Stimulated activated CD4-positive, alpha-beta T cell treated with anti-CD3 and anti-CD28 coated beads, Interleukin-12 subunit alpha, Interleukin-12 subunit beta, amount 100 ng/mL, for 48 hours (primary cell): ENCODE measurements around the gene KAZN.

Experiments
- DNase-seq, 3 donors: peaks; one replicate each; pipeline ENCODE4 v3.0.0-alpha.2; 2020; ENCODE audit warnings: low read depth in 2 of 3, low spot score in 1 of 3

KAZN gene

DNA sequence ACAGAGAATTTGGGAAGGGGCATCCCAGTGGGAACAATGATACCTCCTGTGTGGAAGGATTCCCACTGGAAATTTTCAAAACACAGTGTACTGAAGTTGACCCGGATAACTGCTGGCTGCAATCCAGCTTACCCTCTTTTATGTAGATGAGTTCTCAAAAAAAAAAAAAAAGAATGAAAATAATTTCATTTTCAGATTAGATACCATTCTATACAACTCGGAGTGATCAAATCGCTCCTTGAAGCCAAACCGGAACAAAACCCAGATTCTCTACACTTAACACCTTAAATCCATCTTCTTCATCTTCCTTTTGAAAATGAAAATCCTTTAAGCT is 69.1 kb downstream of the KAZN start:
- DNase-seq: no peak

DNA sequence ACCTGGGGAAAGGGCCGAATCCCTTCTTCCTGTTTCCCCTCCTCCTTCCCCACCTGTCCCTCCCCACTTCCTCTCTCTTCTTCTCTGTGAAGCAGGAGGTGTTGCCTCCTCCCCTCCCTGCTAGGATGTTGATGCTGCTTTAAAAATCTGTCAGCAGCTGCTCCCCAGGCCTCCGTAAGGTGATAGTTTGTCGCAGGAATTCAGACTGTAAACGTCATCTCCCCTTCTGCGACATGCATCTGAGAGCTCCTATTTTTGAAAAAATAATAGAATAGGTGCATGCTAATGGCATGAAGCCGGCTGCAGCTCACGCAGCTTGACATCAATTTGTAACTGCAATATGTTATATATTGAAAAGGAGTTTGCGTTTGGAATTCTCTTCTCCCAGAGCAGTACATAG is 70.1 kb downstream of the KAZN start:
- DNase-seq: no peak

DNA sequence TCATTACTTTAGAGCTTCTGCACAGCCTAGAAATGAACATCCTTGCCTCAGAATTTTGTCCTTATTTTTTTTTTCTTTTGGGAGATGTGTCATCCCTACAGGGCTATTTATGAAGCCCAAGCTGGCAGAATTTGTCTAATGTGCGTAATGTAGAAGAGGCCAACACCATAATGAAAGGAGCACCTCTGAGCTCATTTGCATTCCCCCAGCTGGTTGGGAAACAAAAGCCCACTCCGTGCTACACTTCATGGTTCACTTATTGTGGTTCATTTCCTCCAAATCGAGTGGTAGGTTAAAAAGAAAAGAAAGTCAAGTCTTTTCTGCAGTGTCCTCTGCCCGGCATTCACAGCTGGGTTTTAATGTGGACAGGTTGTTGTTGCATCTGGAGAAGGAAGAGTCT is 73.5 kb downstream of the KAZN start:
- DNase-seq: no peak

DNA sequence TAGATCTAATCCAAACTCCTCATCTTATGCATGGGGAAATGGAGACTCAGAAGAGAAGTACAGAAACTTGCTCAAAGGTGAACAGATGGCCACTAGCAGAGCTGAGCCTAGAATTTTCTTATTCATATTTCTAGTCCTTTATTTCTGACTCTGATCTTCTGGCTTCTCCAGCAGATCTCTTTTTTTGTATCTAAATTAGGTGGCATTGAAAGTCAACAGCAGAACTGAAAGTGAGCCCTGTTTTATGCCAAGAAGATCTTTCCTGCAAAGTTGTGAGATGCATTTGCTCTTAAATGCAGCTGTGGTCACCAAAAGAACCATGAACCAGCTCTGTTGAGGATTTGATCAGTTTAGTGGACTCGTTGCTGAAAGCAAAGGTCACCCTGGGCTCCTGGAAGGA is 75.5 kb downstream of the KAZN start:
- DNase-seq: no peak

DNA sequence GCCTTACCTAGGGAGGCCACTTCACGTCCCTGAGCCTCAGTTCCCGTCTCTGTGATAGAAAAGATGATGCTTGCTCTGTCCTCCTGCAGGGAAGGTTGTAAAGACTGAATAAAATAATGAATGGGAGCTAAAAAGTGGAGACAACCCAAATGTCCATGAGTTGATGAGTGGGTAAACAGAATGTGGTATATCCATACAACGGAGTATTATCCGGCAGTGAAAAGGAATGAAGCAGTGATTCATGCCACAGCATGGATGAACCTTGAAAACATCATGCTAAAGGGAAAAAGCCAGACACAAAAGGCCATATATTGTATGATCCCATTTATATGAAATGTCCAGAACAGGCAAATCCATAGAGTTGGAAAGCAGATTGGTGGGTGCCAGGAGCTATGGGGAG is 77.9 kb downstream of the KAZN start:
- no peak for DNase-seq

DNA sequence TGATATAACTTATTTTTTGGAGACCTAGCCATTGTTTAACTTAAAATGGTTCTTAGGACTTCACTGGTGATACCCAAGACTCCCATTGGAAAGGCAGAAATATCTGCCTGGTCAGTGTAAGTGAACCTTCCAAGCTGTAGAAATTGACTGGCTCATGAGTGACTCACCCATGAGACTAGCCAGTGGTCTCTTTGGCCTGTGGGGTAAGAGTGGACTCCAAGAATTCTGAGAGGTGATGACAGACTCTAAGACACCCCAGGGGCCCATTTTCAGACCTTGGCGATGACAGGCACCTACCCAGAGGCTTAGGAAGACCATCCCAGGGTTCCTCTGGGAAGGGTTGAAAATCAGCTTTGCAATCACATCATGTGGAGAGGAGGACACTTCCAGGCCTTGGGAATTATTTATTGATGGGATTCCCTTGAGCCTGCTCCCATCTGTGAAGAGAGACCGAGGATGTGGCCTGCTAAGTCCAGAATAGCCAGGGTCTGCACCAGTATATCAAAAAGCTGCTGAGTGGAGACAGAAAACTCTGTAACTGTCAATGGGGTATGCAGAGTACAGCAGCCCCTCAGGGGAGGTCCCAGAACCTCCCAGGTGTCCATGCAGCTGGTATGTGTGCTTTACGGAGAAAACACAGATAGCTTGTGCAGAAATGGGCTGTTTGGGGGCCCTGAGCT is 78.9 kb downstream of the KAZN start:
- DNase-seq: no peak

DNA sequence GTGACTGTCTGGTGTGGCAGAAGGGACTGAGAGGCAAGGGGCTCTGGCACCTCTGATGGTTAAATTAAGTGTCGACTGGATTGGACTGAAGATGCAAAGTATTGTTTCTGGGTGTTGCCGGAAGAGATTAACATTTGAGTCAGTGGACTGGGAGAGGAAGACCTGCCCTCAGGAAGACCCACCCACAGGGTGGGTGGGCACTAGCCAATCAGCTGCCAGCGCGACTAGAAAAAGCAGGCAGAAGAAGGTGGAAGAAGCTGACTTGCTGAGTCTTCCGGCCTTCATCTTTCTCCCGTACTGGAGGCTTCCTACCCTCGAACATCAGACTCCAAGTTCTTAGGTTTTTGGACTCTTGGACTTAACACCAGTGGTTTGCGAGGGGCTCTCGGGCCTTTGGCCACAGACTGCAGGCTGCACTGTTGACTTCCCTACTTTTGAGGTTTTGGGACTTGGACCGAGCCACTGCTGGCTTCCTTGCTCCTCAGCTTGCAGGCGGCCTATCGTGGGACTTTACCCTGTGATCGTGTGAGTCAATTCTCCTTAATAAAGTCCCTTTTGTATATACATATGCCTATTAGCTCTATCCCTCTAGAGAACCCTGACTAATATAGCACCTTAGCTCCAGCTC is 79.6 kb downstream of the KAZN start:
- DNase-seq: no peak

DNA sequence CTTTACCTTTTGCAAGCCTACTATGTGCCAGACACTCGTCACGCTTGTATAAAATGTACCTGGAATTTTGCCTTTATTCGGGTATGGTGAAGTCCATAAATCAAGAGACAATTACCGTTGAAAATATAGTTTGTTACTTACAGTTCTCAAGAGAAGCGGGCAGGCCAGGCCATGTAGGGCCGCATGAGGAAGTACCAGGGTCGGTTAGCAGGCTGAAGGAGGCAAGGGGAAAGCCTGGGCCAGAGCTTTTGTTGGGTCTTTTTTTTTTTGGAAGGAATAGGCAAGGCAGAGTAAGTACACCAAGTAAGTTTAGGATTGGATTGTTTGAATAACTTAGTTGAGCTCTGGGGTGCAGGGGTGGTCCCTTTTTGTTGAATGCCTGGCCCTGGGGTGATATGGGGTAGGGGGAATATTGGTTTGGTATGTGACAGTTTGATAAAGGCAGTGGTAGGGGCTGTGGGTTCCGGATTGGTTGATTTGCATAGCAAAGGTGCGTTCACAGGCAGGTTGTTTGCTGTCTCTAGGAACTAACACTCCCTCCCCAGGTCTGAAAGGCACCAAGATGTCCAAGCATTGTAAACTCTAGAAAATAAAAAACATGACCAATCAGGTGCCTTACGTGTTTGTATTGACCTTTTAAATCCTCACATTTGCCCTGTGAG is 80.7 kb downstream of the KAZN start:
- no peak for DNase-seq

DNA sequence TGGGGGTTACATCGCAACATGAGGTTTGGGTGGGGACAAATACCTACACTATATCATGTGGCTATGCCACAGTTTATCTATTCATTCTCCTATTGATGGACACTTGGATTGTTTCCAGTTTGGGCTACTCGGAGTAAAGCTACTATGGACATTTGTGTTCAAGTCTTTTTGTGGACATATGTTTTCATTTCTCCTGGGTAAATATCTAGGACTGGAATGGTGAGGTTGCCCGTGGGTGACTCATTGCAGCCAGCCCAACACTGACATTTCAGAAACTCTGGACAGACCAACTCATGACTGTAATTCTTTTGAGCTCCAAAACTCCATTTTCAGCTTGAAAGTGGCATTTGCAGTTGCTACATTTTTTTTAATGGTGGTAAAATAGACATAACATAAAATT is 82.7 kb downstream of the KAZN start:
- DNase-seq: no peak

DNA sequence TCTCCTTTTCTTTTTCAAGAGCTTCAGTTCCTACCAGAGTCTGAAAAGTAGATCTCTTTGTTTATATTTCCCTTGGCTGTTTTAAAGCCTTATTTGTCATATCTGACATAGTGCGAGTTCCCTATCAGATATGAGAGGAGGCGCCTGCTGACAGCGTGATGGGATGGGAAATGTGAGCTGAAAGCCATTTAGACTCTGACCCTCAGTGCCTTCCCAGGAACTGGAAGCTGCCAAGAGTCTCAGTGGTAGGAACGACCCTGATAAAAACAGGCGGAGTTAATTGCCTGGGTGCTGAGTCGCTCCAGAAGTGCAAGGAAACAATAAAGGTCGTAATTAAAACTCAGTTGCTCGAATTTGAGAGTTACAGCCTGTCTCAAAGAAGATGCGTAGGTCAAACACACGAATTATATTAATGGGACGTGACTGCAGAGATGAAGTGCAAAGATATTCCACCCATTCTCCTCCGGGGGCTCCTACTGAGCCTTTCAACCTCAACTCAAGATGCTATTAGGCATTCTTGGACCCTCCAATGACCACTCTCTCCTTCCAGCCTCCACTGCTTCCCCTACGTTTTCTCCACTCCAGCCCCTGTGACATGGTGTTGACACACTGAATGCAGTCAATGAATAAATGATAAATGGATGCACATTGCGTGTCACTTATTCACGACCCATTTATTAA is 84.6 kb downstream of the KAZN start:
- no peak for DNase-seq

DNA sequence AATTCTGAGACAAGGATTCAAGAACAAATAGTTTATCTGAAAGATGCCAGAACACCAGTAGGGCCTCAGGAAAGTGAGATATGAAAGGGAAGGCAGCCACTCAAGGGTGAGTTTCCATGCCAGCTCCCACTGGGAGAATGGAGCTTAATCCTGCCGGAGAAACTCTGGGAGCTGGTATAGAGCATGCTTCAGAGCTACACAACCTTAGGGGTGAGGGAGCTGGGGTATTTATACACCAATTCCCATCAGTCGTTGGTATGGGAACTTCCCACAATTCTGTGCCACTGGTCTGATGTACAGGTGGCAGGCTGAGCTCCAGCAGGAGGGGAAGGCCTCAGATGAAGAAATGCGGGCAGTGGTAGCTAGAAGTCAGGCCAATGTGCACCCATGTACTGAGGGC is 86.6 kb downstream of the KAZN start:
- no peak for DNase-seq

DNA sequence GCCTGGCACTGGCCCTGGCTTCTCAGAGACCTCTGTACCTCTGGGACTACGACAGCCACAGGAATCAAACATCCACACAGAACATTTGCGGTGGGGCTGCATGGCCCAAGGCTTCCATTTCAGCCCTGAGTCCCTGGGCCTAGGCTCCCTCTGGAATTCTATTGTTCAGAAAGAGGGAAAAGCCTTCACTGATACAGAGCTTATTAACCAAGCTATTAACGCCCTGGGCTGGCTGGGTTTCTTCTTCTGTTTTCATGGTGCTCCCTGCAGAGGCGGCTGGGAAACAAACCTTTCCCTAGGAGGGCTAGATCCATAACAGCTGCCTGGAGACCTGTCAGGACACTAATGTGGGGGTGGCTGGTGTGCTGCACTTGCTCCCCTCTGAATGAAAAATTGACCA is 88.2 kb downstream of the KAZN start:
- no peak for DNase-seq

DNA sequence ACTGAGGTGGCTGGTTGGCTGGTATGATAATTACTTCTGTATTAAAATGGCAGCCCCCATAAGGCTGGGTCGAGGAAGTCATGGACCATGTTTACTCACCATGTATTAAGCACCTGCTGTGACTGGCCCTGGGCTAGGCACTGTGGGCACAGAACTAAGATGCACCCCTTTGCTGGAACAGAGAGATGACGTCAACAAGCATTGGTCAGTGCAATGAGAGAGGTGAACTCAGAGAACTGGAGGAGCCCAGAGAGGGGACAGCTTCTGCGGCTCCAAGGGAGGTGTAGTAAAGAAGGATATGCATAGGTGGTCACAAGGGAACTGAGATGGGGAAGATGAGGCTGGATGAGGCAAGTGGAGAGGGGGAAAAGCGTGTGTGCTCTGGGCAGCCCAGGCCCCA is 88.7 kb downstream of the KAZN start:
- no peak for DNase-seq

DNA sequence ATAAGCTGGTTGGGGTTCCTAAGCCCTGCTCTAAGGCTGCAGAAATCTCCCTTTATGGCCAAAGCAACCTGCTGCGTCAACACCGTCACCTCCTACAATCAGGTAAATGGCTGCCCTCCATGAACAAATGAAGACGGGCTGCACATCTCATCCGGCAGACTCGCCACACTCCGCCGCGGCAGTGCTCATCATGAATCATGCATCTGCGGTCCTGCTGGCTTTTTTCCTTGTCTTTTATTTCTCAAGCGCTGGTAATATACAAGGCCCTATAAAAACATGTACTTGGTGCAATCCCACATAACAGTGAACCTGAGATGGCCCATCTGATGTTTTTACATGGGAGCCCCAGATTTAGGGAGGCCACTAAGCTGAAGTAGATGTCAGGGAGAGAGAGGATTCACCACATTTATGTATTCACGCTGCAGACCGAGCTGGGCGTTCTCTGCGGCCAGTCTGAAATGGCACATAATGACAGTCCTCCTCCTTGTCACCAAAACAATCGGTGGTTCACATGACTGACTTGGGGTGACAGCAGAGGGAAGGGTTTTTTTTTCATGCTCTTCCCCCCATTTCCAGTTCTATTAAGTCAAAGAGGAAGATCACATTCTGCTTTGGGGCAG is 91.6 kb downstream of the KAZN start:
- DNase-seq: no peak

DNA sequence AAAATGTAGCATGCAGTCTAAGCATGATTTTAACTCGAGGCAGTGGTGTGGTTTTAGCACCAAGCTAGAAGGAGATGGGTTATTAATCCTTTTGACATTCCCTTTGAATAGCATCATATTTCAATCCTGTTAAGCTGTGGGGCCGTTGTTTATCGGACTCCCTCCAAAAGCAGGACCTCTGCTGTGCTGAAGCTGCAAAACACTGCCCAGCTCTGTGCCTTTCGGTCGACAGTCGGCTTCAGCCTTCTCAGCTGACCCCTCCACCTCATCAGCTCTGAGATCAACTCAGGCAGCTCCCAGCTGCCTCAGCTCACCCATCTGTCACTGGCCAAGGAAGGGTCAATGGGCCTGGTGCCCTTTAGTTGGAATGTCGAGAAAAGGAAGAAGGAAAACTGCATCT is 95.5 kb downstream of the KAZN start:
- no peak for DNase-seq

DNA sequence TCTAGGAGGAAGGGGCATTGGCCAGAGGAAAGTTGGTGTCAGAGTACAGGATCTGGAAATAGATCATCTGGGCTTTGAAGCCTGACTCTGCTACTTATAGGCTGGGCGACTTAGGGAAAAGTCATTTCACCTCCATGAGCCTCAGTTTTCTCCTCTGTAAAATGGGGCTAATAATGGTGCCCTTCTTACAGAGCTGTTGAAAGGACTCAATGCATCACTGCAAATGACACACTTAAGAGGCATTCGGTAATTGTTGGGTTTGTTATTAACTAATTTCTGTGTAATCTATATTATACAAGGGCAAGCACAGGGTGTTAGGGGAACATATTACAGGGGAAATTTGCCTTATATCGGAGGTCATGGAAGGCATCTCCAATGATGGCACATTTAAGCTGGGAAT is 96.1 kb downstream of the KAZN start:
- no peak for DNase-seq

DNA sequence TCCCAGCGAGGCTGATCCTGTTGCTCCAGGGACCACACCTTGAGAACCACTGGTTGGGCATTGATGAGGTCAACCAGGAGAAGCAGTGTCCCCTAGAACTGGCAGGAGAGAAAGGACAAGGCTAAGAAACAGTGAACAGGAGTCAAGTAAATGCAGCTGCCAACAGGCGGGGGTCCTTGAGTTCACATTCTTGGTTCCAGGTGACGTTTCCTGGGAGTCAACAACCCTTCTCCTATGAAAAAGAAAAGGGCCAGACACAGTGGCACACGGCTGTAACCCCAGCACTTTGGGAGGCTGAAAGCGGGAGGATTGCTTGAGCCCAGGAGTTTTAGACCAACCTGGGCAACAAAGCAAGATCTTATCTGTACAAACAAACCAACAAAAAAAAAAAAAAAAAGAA is 98.3 kb downstream of the KAZN start:
- DNase-seq: no peak

DNA sequence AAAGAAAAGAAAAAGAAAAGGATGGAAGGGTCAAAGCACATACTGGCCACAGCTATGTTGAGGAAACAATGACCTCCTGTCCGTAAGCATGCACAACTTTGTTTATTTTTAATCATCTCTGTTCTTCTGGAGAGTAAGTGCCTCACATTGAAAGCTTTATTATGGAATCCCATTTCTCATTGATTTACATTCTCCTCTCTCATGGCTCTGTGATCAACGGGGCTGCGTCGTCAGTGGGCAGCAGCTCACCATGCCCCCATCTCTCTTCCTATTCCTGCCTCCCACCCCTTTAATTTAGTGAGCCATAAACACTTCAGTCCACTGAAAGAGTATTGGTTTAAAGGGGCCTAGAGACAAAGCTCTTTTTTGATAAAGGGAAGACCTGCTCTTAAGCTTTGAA is 98.9 kb downstream of the KAZN start:
- DNase-seq: no peak

DNA sequence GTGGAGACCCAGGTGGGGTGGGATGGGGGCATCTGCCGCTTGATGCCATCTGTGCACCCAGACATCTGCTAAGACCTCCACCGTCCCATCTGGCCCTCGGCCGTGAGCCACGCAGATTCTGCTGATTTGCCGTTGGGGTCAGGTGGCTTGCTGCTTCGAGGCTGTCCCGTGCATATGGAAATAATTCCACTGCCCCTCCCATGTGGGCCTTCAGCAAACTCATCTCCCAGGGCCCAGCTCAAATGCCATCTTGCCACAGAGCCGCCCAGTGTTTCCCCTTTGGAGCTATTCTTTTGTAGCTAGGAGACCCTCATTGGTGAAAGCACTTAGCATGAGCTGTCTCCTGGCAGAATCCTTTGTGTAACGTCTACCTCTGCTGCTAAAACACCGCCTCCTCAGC is 99.8 kb downstream of the KAZN start:
- no peak for DNase-seq

DNA sequence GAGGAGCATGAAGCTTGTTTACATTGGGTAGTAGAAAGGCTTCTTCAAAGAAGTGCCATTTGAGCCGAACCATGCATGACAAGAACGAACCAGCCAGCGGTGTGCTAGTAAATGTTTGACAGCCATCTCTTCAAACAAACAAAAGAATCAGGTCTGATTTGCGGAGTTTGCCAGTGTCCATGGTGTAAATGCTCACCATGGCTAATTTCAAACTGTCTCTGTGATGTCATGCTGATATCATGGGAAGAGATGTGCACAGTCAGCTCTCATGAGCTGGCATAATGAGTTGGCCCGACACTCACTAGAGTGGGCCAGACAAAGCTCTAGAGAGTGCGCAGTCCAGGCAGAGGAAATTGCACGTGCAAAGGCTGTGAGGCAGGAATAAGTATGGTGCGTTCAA is 101.1 kb downstream of the KAZN start:
- no peak for DNase-seq

DNA sequence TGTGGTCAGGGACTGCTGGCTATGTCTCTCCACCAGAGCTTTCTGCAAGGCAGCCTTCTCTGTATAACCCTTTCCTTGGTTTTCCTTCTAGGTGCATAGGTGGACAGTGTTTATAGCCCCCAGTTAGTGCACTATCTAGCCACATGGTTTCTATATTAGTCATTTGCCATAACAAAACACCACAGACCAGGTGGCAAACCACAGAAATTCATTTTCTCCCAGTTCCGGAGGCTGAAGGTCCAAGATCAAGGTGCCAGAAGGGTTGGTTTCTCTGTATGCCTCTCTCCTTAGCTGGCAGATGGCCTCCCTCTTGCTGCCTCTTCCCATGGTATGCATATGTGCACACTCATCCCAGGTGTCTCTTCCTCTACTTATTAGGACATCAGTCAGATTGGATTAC is 106.4 kb downstream of the KAZN start:
- no peak for DNase-seq

DNA sequence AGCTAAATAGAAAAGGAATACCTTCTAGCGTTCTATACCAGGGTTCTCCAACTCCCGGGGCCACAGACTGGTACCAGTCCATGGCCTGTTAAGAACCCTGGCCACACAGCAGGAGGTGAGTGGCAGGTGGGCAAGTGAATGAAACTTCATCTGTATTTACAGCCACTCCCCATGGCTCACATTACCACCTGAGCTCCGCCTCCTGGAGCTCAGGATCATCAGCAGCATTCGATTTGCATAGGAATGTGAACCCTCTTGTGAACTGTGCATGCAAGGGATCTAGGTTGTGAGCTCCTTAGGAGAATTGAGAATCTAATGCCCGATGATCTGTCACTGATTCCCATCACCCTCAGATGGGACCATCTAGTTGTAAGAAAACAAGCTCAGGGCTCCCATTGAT is 107.3 kb downstream of the KAZN start:
- DNase-seq: no peak
